ENCODE results near the gene TACR1. TPM values are rescaled to one million over a fixed set of nuclear protein-coding genes. Genes with fewer than 3 reads are reported as not detected.

TACR1 gene
- polyA plus RNA-seq, 1 of the 3 experiments (the other 2 are of a cell fraction) = under 0.01 TPM

- Histone ChIP-seq H3K27me3 (ENCODE audit: insufficient read depth) (no peaks in the 10 kb centered on the region), H3K36me3 (replicated peaks in 1 of 2; ENCODE audit: control insufficient read depth in 1 of 2, insufficient read depth in 2 of 2, low read length in 1 of 2) (no peaks in the 10 kb centered on the region), H3K27ac (ENCODE audit: low read depth in 2 of 2, low read length in 1 of 2) (no peak overlapping the region), H3K9me2 (no peaks in the 10 kb centered on the region), H3K4me3 (ENCODE audit: low read depth in 2 of 2, low read length in 1 of 2) (no peak overlapping the region; a peak in 1 of 4 replicates), H3K9me3 (no peaks in the 10 kb centered on the region), H3K4me1 (ENCODE audit: control insufficient read depth in 1 of 2, insufficient read depth in 2 of 2, low read depth in 1 of 2, low read length in 1 of 2) (peaks cover 0 to 5% of the 10 kb centered on the region in 2 experiments; a peak in 1 of 4 replicates), H3F3A (replicated peaks; ENCODE audit: insufficient read depth) (peaks cover 3% of the 10 kb centered on the region), H3K9ac (no peak overlapping the region), H2AFZ (ENCODE audit: low read depth) (no peak overlapping the region), H3K4me2 (no peak overlapping the region), H4K20me1 (ENCODE audit: insufficient read depth) (no peaks in the 10 kb centered on the region), H3K79me2 (ENCODE audit: insufficient read depth) (no peaks in the 10 kb centered on the region)
- CTCF ChIA-PET = interaction anchor here (0.6 to 3.0 kb wide), 8 partner anchors 11 to 367 kb away, joined by 3 to 17 read pairs (median 5); partner anchors contain the start of gene TACR1
- DNase-seq = peak; percentile 58
- 67% methylated on average over 7 of the region's 7 CpGs for WGBS (ENCODE audit: low lambda C conversion rate)
- POLR2A ChIA-PET = no interaction called here
- TF ChIP-seq TAF1 (IDR thresholded peaks at IDR 0.05; ENCODE audit: borderline replicate concordance, low read depth, low read length) = no peak
- no peak for TF ChIP-seq ZBTB33 (IDR thresholded peaks at IDR 0.05; ENCODE audit: borderline replicate concordance, low read depth)
- TF ChIP-seq ELF1 (IDR thresholded peaks at IDR 0.05) = no peak
- TF ChIP-seq SMC3 (IDR thresholded peaks at IDR 0.05; ENCODE audit: low read depth, low read length) = peak; percentile 43; the same call in 1 of the 2 replicates
- no peak for TF ChIP-seq MXI1 (IDR thresholded peaks at IDR 0.05; ENCODE audit: low read depth, low read length)
- TF ChIP-seq CTCF (IDR thresholded peaks at IDR 0.05) = peak; percentile 64
- TF ChIP-seq RAD21 (IDR thresholded peaks at IDR 0.05; ENCODE audit: low read length) = peak; percentile 63
- TF ChIP-seq RCOR1 (IDR thresholded peaks at IDR 0.05; ENCODE audit: low read length) = no peak
- no peak for TF ChIP-seq IRF3 (IDR thresholded peaks at IDR 0.05; ENCODE audit: low read depth, low read length)
- no peak for TF ChIP-seq NRF1 (IDR thresholded peaks at IDR 0.05; ENCODE audit: low read depth, low read length)
- no peak for TF ChIP-seq EP300 (IDR thresholded peaks at IDR 0.05; ENCODE audit: borderline replicate concordance in 1 of 2, low read depth in 1 of 2, low read length in 1 of 2)
- no peak for TF ChIP-seq FOSL2 (IDR thresholded peaks at IDR 0.05; ENCODE audit: borderline replicate concordance, low read depth)
Measured at GRCh38 chr2:75053484-75054112, 145.7 kb downstream of the TACR1 start.
